Testis (tissue), 5 donors: ENCODE measurements around the gene CBLN3. TPM values are rescaled to one million over a fixed set of nuclear protein-coding genes. Genes with fewer than 3 reads are reported as not detected.
"Not testable (repeated sequence)": the region's sequence is repeated elsewhere in the genome, so short reads cannot be mapped to it uniquely, and the experiment has no call there.

Experiments used
- DNase-seq: peaks from one replicate; pipeline ENCODE4 v3.0.0-alpha.2; 2019
- H3K27ac ChIP-seq, 2 donors: fragments of 200-600 bp; sonication (generic); one replicate each; pipeline ENCODE4 v1.5.1; 2019
- H3K27me3 ChIP-seq: fragments of 200-600 bp; sonication (generic); one replicate; pipeline ENCODE4 v1.5.1; 2019
- H3K36me3 ChIP-seq: fragments of 200-600 bp; sonication (generic); one replicate; pipeline ENCODE4 v1.5.1; 2017; ENCODE audit warnings: low read depth; ENCODE audit errors: missing control alignments
- H3K4me1 ChIP-seq: fragments of 200-600 bp; sonication (generic); one replicate; pipeline ENCODE4 v1.5.1; 2019
- H3K4me3 ChIP-seq, 2 donors: fragments of 200-600 bp; sonication (generic); one replicate each; pipeline ENCODE4 v1.5.1; 2017 to 2019
- H3K9me3 ChIP-seq: fragments of 200-600 bp; sonication (generic); one replicate; pipeline ENCODE4 v1.5.1; 2017
- POLR2A ChIP-seq: fragments of 450-650 bp; IDR thresholded peaks from one replicate; pipeline ENCODE4 v1.6.1; 2017; ENCODE audit warnings: antibody characterized with exemption, mild to moderate bottlenecking, moderate library complexity
- WGBS, 2 donors: methylation state at CpG; one replicate each; pipeline ENCODE4 v1.1.5; 2018; 5-methylcytosine and 5-hydroxymethylcytosine counted together
- intact Hi-C: fragments of 100-400 bp; cut with DNase I; formaldehyde crosslinking; loops from one replicate; pipeline ENCODE4 v1.15.1; 2023; ENCODE audit warnings: low total_unique reads
- long read RNA-seq, 2 donors: transcript quantifications; one replicate each; lab custom pipeline, GENCODE V29; 2026
- polyA plus RNA-seq: library from polyadenylated mRNA; stranded (reverse); fragments of 350-450 nt; fragmentation: Illumina TruSeq; extraction: RNeasy Lipid Tissue Mini Kit (QIAGEN cat#74804); gene quantifications from one replicate; pipeline ENCODE4 v1.2.3, GENCODE V29; 2014; ENCODE audit warnings: low read depth, low replicate concordance; ENCODE audit not compliant: insufficient read depth
- total RNA-seq, 2 donors: library from RNA; depleted of rRNA; stranded (reverse); fragments of >200 nt; gene quantifications; one replicate each; pipeline ENCODE4 v1.2.3, GENCODE V29; 2016
- TF ChIP-seq, protein P1 (sequence below), 3 experiments: fragments of 450-650 bp in 2 of 3; fragments of 200-600 bp in 1 of 3; sonication (generic) in 1 of 3; IDR thresholded peaks; one replicate each; pipeline ENCODE4 v1.5.1; 2016 to 2019; ENCODE audit warnings: antibody characterized with exemption in 3 of 3, mild to moderate bottlenecking in 2 of 3, moderate library complexity in 1 of 3

CBLN3 gene
- 10 to 100 TPM; 13.5 to 17.0 TPM for total RNA-seq
- 9.0 TPM for polyA plus RNA-seq
- long read RNA-seq, donor 1, transcript CBLN3-202 (3 exons, 718 nt) = major isoform, 5 of 38 reads
- long read RNA-seq, donor 1, partial matches to known transcripts = 30 of 38 reads
- long read RNA-seq, donor 1, other reads (novel, unspliced or antisense) = 0 of 38 reads
- long read RNA-seq, donor 2, partial matches to known transcripts = 18 of 24 reads
- long read RNA-seq, donor 2, other reads (novel, unspliced or antisense) = 0 of 24 reads

DNA sequence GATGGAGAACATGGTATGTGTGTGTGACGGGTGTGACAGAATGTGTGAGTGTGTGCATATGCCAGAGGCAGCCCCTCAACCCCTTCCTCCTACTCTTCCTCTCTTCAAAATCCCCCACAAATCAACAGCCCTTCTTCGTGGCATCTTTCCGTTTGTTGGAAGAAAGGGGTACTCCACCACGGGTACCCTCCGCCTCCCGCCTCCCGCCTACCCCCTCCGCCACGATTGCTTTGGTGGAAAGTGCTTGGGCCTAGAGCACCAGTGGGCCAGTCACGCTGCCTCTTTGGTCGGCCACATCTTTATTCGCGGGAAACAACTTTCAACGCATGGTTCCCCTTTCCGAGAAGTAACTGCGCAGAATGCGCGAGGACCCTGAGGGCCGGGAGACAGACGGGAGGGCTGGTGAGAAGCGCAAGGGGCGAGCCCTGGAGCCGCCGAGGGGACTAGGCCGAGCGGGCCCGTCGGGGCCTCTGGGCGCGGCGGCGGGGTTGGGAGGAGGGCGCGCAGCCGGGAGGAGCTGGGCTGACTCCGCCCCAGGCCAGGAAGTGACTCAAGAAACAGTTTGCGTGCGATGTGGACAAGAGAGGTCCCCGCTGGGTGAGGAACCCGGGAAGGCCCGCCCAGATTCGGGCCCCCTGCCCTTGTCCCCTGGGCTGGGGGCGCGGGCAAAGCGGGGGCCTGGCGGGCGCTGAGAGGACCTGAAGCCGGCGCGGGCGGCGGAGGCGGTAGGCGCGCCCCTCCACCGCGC is at the start of gene CBLN3, which contains the start of gene KHNYN:
Gene CBLN3, minus strand, starts transcription at position 274 of the 748 bp plus-strand sequence. CDS start 614 bp downstream, outside the sequence.
Gene KHNYN, plus strand, starts transcription at position 560 of the 748 bp plus-strand sequence. CDS start 777 bp downstream, outside the sequence.
- peak; percentile 94 for DNase-seq
- no peaks in the 10 kb centered on the region for H3K36me3 ChIP-seq
- intact Hi-C loops = loop anchor here (5.0 kb wide), 2 partner anchors 62 to 97 kb away; partner anchors contain the start of gene NFATC4
- no peaks in the 10 kb centered on the region for H3K27me3 ChIP-seq
- H3K27ac ChIP-seq = peak within 1 kb of the TSS; percentile 92 to 98
- H3K4me1 ChIP-seq = peaks cover 29% of the 10 kb centered on the region
- peak within 1 kb of the TSS; percentile 68 to 80 for H3K4me3 ChIP-seq
- H3K9me3 ChIP-seq = no peaks in the 10 kb centered on the region
- WGBS, 2 donors = 6 to 14% methylated on average over 14 to 44 of the region's 57 CpGs
- TF ChIP-seq POLR2A = peak; percentile 46
- TF ChIP-seq, protein P1, sequence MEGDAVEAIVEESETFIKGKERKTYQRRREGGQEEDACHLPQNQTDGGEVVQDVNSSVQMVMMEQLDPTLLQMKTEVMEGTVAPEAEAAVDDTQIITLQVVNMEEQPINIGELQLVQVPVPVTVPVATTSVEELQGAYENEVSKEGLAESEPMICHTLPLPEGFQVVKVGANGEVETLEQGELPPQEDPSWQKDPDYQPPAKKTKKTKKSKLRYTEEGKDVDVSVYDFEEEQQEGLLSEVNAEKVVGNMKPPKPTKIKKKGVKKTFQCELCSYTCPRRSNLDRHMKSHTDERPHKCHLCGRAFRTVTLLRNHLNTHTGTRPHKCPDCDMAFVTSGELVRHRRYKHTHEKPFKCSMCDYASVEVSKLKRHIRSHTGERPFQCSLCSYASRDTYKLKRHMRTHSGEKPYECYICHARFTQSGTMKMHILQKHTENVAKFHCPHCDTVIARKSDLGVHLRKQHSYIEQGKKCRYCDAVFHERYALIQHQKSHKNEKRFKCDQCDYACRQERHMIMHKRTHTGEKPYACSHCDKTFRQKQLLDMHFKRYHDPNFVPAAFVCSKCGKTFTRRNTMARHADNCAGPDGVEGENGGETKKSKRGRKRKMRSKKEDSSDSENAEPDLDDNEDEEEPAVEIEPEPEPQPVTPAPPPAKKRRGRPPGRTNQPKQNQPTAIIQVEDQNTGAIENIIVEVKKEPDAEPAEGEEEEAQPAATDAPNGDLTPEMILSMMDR (IDR thresholded peaks at IDR 0.05) = no peak

DNA sequence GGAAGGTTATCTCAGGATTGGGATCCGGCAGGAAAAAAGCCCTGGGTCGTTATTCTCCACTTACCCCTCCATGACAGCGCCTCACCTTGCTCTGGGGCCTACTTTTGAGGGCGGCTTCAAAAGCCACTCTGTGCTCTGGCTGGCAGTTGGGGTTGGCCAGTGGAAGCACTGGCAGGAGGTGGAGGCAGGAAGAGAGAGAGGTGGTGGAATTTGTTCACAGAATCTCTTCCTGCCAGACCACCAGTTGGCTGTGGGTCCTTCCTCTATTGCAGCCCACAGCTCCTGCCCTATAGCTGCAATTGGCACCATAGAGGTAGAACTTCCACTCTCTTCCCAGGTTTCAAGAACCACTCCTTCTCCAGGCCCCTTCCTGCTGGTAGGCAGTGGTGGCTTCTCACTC is 45.8 kb upstream of the CBLN3 start:
- Histone ChIP-seq H3K36me3 (no peaks in the 10 kb centered on the region), H3K9me3 (no peaks in the 10 kb centered on the region), H3K27me3 (no peaks in the 10 kb centered on the region), H3K4me1 (no peaks in the 10 kb centered on the region), H3K4me3 (no peak overlapping the region), H3K27ac (no peak overlapping the region)
- WGBS, 2 donors = 66 to 71% methylated on average over 4 of the region's 4 CpGs
- no peak for DNase-seq
- intact Hi-C loops = no loop called here
- TF ChIP-seq, protein P1 (IDR thresholded peaks at IDR 0.05) = no peak
- no peak for TF ChIP-seq POLR2A

DNA sequence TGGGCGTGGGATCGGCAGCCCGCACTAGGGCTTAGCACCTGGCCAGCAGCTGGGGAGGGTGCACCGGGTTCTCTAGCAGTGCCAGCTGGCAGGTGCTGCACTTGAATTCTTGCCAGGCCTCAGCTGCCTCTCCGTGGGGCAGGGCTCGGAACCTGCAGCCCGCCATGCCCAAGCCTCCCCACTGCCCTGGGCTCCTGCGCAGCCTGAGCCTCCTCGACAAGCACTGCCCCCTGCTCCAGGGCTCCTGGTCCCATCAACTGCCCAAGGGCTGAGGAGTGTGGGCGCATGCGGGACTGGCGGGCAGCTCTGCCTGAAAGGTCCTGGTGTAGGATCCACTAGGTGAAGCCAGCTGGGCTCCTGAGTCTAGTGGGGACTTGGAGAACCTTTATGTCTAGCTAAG is 43.7 kb upstream of the CBLN3 start:
- TF ChIP-seq, protein P1 (IDR thresholded peaks at IDR 0.05) = no peak
- no peak for TF ChIP-seq POLR2A
- WGBS, 2 donors = 55 to 62% methylated on average over 4 to 11 of the region's 12 CpGs
- Histone ChIP-seq H3K4me3 (no peak overlapping the region), H3K4me1 (no peaks in the 10 kb centered on the region), H3K27me3 (no peaks in the 10 kb centered on the region), H3K27ac (no peak overlapping the region), H3K36me3 (no peaks in the 10 kb centered on the region), H3K9me3 (no peaks in the 10 kb centered on the region)
- DNase-seq = no peak
- intact Hi-C loops = no loop called here

DNA sequence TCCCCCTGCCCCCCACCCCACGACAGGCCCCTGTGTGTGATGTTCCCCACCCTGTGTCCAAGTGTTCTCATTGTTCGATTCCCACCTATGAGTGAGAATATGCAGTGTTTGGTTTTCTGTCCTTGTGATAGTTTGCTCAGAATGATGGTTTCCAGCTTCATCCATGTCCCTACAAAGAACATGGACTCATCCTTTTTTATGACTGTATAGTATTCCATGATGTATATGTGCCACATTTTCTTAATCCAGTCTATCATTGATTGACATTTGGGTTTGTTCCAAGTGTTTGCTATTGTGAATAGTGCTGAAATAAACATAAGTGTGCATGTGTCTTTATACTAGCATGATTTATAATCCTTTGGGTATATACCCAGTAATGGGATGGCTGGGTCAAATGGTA is 41.0 kb upstream of the CBLN3 start:
- DNase-seq, H3K9me3 ChIP-seq, H3K4me1 ChIP-seq, intact Hi-C loops, H3K4me3 ChIP-seq, H3K27me3 ChIP-seq, H3K27ac ChIP-seq, H3K36me3 ChIP-seq: not testable (repeated sequence)
- WGBS, 2 donors = 91 to 93% methylated on average over 2 of the region's 2 CpGs

DNA sequence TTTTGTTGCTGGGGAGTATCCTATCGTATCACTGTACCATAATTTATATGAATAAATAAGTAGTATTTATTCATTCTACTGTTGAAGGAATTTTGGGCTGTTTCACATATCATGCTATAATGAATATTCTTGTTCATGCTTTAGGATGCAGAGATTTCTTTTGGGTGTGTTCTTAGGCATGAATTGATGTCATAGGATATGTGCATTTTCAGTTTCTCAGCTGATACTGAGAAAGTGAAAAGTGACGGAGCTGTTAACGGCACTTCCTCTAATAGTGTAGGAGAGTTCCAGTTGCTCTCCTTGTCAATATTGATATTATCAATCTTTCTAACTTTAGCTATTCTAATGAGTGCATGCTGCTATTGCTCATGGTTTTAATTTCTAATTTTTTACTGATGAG is 36.3 kb upstream of the CBLN3 start:
- H3K4me3 ChIP-seq = no peak overlapping the region
- intact Hi-C loops = no loop called here
- no peaks in the 10 kb centered on the region for H3K36me3 ChIP-seq
- no peak for DNase-seq
- no peaks in the 10 kb centered on the region for H3K27me3 ChIP-seq
- no peak overlapping the region for H3K27ac ChIP-seq
- 90 to 94% methylated on average over 3 of the region's 3 CpGs for WGBS, 2 donors
- H3K9me3 ChIP-seq = no peaks in the 10 kb centered on the region
- TF ChIP-seq POLR2A = no peak
- TF ChIP-seq, protein P1 (IDR thresholded peaks at IDR 0.05) = no peak
- no peaks in the 10 kb centered on the region for H3K4me1 ChIP-seq
